Measurements from ENCODE around the gene BCAS4.

BCAS4 gene

GRCh38 chr20:50802289-50802688 lies 7.4 kb downstream of the BCAS4 start (continued):
- TF ChIP-seq ZNF24 (tag by site-specific recombination; IDR thresholded peaks at IDR 0.05) = no peak
- TF ChIP-seq OVOL3 (tag by site-specific recombination; IDR thresholded peaks at IDR 0.05) = no peak
- TF ChIP-seq KLF7 (tag by site-specific recombination; IDR thresholded peaks at IDR 0.05; ENCODE audit: borderline replicate concordance) = no peak
- TF ChIP-seq ZNF664 (tag by site-specific recombination; IDR thresholded peaks at IDR 0.05) = no peak
- TF ChIP-seq ZBTB48 (tag by site-specific recombination; IDR thresholded peaks at IDR 0.05) = no peak
- no peak for TF ChIP-seq ZNF121 (tag by site-specific recombination; IDR thresholded peaks at IDR 0.05)

- H3K4me1 ChIP-seq (ENCODE audit: control insufficient read depth, insufficient read depth, low read length) = peaks cover 3% of the 10 kb centered on the region; the same call in 1 of the 2 replicates
- H3K27ac ChIP-seq (ENCODE audit: extremely low read depth, low read depth, low read length) = no peak overlapping the region
- no peak overlapping the region for H3K4me3 ChIP-seq (ENCODE audit: low read depth, low read length)
- ChIA-PET POLR2A (no interaction called here), CTCF (interaction anchor here (0.6 to 1.5 kb wide), 2 partner anchors 10 to 351 kb away, joined by 3 to 5 read pairs; partner anchors contain the start of gene BCAS4)
- TF ChIP-seq KLF16 (tag by site-specific recombination; IDR thresholded peaks at IDR 0.05) (no peak), ZNF112 (tag by site-specific recombination; IDR thresholded peaks at IDR 0.05) (no peak), ZNF214 (tag by site-specific recombination; IDR thresholded peaks at IDR 0.05; ENCODE audit: borderline replicate concordance) (no peak), ZBTB17 (tag by site-specific recombination; IDR thresholded peaks at IDR 0.05) (peak; percentile 56)
- no peaks in the 10 kb centered on the region; a peak in 1 of 3 replicates for H3K36me3 ChIP-seq (ENCODE audit: control insufficient read depth in 2 of 2, insufficient read depth in 1 of 2, low read length in 2 of 2)
- no peaks in the 10 kb centered on the region for H3K9me3 ChIP-seq (ENCODE audit: control insufficient read depth, insufficient read depth, low read depth, low read length)
Observed at GRCh38 chr20:50804437-50805348, 9.8 kb downstream of the BCAS4 start.

- Histone ChIP-seq H3K4me3 (ENCODE audit: low read depth, low read length) (no peak overlapping the region), H3K9me3 (ENCODE audit: control insufficient read depth, insufficient read depth, low read depth, low read length) (no peaks in the 10 kb centered on the region), H3K27ac (ENCODE audit: extremely low read depth, low read depth, low read length) (no peak overlapping the region), H3K36me3 (ENCODE audit: control insufficient read depth in 2 of 2, insufficient read depth in 1 of 2, low read length in 2 of 2) (no peaks in the 10 kb centered on the region; a peak in 1 of 3 replicates), H3K4me1 (ENCODE audit: control insufficient read depth, insufficient read depth, low read length) (peaks cover 3% of the 10 kb centered on the region; the same call in 1 of the 2 replicates)
- ChIA-PET POLR2A (no interaction called here), CTCF (no interaction called here)
- TF ChIP-seq ZNF776 (tag by site-specific recombination; IDR thresholded peaks at IDR 0.05; ENCODE audit: borderline replicate concordance) (no peak), ZNF266 (tag by site-specific recombination; IDR thresholded peaks at IDR 0.05; ENCODE audit: low read depth) (no peak), ZNF184 (tag by site-specific recombination; IDR thresholded peaks at IDR 0.05) (no peak), ZNF501 (tag by site-specific recombination; IDR thresholded peaks at IDR 0.05) (no peak), MZF1 (tag by site-specific recombination; IDR thresholded peaks at IDR 0.05; ENCODE audit: borderline replicate concordance) (no peak), PRDM10 (tag by site-specific recombination; IDR thresholded peaks at IDR 0.05) (no peak), ZFP3 (tag by site-specific recombination; IDR thresholded peaks at IDR 0.05; ENCODE audit: low read depth) (no peak), AEBP2 (tag by site-specific recombination; IDR thresholded peaks at IDR 0.05; ENCODE audit: borderline replicate concordance) (no peak), OVOL3 (tag by site-specific recombination; IDR thresholded peaks at IDR 0.05) (no peak), ZSCAN23 (tag by site-specific recombination; IDR thresholded peaks at IDR 0.05) (no peak), HIC1 (tag by site-specific recombination; IDR thresholded peaks at IDR 0.05) (no peak), ZBTB6 (tag by site-specific recombination; IDR thresholded peaks at IDR 0.05) (no peak), ZNF248 (tag by site-specific recombination; IDR thresholded peaks at IDR 0.05) (no peak), ZNF24 (tag by site-specific recombination; IDR thresholded peaks at IDR 0.05) (no peak)
Observed at GRCh38 chr20:50805349-50805684, 10.5 kb downstream of the BCAS4 start.
